Fibroblast of lung (primary cell): ENCODE results near the gene CCDC175. TPM values are rescaled to one million over a fixed set of nuclear protein-coding genes. Genes with fewer than 3 reads are reported as not detected.

ENCODE experiments used
- DNase-seq, 2 donors: peaks; one replicate each; pipeline versions ENCODE4 v3.0.0 to v3.0.0-alpha.2; 2010; ENCODE audit warnings: low read depth in 2 of 2
- H2AFZ ChIP-seq: 2 replicates; pipeline ENCODE4 v1.5.1; 2012; ENCODE audit warnings: low read length, control low read depth, inconsistent platforms
- H3K27ac ChIP-seq: 2 replicates; pipeline ENCODE4 v1.5.1; 2011; ENCODE audit warnings: low read length, control low read depth; ENCODE audit not compliant: insufficient read depth
- H3K27me3 ChIP-seq: 2 replicates; pipeline ENCODE4 v1.5.1; 2011; ENCODE audit warnings: mild to moderate bottlenecking, low read length; ENCODE audit not compliant: control insufficient read depth, insufficient read depth
- H3K36me3 ChIP-seq: 2 replicates; pipeline ENCODE4 v1.5.1; 2011; ENCODE audit warnings: low read length; ENCODE audit not compliant: control insufficient read depth, insufficient read depth
- H3K4me1 ChIP-seq: 2 replicates; pipeline ENCODE4 v1.5.1; 2011; ENCODE audit warnings: low read length; ENCODE audit not compliant: control insufficient read depth, insufficient read depth; ENCODE audit errors: extremely low read depth
- H3K4me2 ChIP-seq: 2 replicates; pipeline ENCODE4 v1.5.1; 2011; ENCODE audit warnings: low read length, control low read depth; ENCODE audit not compliant: insufficient read depth; ENCODE audit errors: extremely low read depth
- H3K4me3 ChIP-seq, 4 experiments: fragments of 200-600 bp in 1 of 4; sonication (generic) in 1 of 4; replicated peaks in 1 of 4; 2 replicates each; pipeline ENCODE4 v1.5.1; 2011 to 2016; ENCODE audit warnings: low read length in 4 of 4, low read depth in 3 of 4, mild to moderate bottlenecking in 3 of 4, control low read depth in 2 of 4, inconsistent platforms in 1 of 4, mixed read lengths in 1 of 4; ENCODE audit not compliant: insufficient read depth in 1 of 4; ENCODE audit errors: control extremely low read depth in 1 of 4
- H3K79me2 ChIP-seq: 2 replicates; pipeline ENCODE4 v1.5.1; 2012; ENCODE audit warnings: mild to moderate bottlenecking, low read length, inconsistent platforms; ENCODE audit not compliant: control insufficient read depth, insufficient read depth
- H3K9ac ChIP-seq: 2 replicates; pipeline ENCODE4 v1.5.1; 2011; ENCODE audit warnings: mild to moderate bottlenecking, low read length, control low read depth; ENCODE audit not compliant: insufficient read depth
- H3K9me3 ChIP-seq: 2 replicates; pipeline ENCODE4 v1.5.1; 2012; ENCODE audit warnings: low read depth, low read length; ENCODE audit not compliant: control insufficient read depth, insufficient read depth
- H4K20me1 ChIP-seq: 2 replicates; pipeline ENCODE4 v1.5.1; 2011; ENCODE audit warnings: low read length; ENCODE audit not compliant: control insufficient read depth, insufficient read depth; ENCODE audit errors: extremely low read depth
- CTCF ChIP-seq, 2 donors: IDR thresholded peaks in 1 of 2; conservative IDR thresholded peaks in 1 of 2; 1 replicate in 1 of 2; 2 replicates in 1 of 2; pipeline ENCODE4 v1.5.1; 2011 to 2012; ENCODE audit warnings: low read length in 2 of 2, control low read depth in 1 of 2, inconsistent platforms in 1 of 2, low read depth in 1 of 2, mild to moderate bottlenecking in 1 of 2
- EZH2 ChIP-seq: IDR thresholded peaks from 2 replicates; pipeline ENCODE4 v1.5.1; 2012; ENCODE audit warnings: low read length, control low read depth, mild to moderate bottlenecking; ENCODE audit errors: missing control alignments
- polyA plus RNA-seq, 2 donors: library from polyadenylated mRNA; depleted of rRNA in 1 of 2; stranded (reverse) in 1 of 2; unstranded in 1 of 2; fragments of >200 nt; gene quantifications; 2 replicates each; pipeline ENCODE4 v1.2.1, GENCODE V29; 2011 to 2012; ENCODE audit warnings: missing spikeins in 1 of 2
- total RNA-seq: library from RNA; depleted of rRNA; stranded (reverse); fragments of >200 nt; gene quantifications from 2 replicates; pipeline ENCODE4 v1.2.1, GENCODE V29; 2014

CCDC175 gene
- total and polyA plus RNA-seq, 2 donors (not counting 1 experiment from before 2014, with no cell fraction given): not detected

- TF ChIP-seq CTCF (conservative IDR thresholded peaks at IDR 0.05 in 1 of 2, IDR thresholded peaks at IDR 0.05 in 1 of 2; ENCODE audit: low read depth in 1 of 2, low read length in 2 of 2): no peak
- no peak for TF ChIP-seq EZH2
- Histone ChIP-seq H3K9ac (no peak overlapping the region), H3K79me2 (no peaks in the 10 kb centered on the region), H2AFZ (no peak overlapping the region), H3K27me3 (no peaks in the 10 kb centered on the region), H3K4me1 (peaks cover 9% of the 10 kb centered on the region), H3K4me3 (no peak overlapping the region), H3K27ac (no peak overlapping the region), H4K20me1 (no peaks in the 10 kb centered on the region), H3K36me3 (peaks cover 4% of the 10 kb centered on the region), H3K4me2 (no peak overlapping the region), H3K9me3 (no peaks in the 10 kb centered on the region)
- no peak for DNase-seq
These were observed 118.1 kb downstream of the CCDC175 start for GRCh38 chr14:59458486-59458885.

- no peaks in the 10 kb centered on the region for H4K20me1 ChIP-seq
- peaks cover 9% of the 10 kb centered on the region for H3K4me1 ChIP-seq
- no peak overlapping the region for H3K9ac ChIP-seq
- peak; percentile 42 to 80 for DNase-seq
- H3K4me2 ChIP-seq: no peak overlapping the region
- no peak overlapping the region for H3K4me3 ChIP-seq
- peak overlapping the region; percentile 77 for H3K27ac ChIP-seq
- TF ChIP-seq CTCF (conservative IDR thresholded peaks at IDR 0.05 in 1 of 2, IDR thresholded peaks at IDR 0.05 in 1 of 2; ENCODE audit: low read depth in 1 of 2, low read length in 2 of 2) (no peak), EZH2 (no peak)
- no peak overlapping the region for H2AFZ ChIP-seq
- peaks cover 3% of the 10 kb centered on the region for H3K36me3 ChIP-seq
- H3K79me2 ChIP-seq: no peaks in the 10 kb centered on the region
- H3K27me3 ChIP-seq: no peaks in the 10 kb centered on the region
- H3K9me3 ChIP-seq: no peaks in the 10 kb centered on the region
These were observed 121.2 kb downstream of the CCDC175 start for GRCh38 chr14:59455411-59455810.

Other genes starting within 250 kb of the CCDC175 start
- gene GPR135, start 111.4 kb downstream of the CCDC175 start, total RNA-seq: 1.8 and 3.0 TPM in 2 replicates
- gene GPR135, start 111.4 kb downstream of the CCDC175 start, polyA plus RNA-seq: 0.78 and 2.1 TPM in 2 replicates
- 39.8 and 50.4 TPM in 2 replicates for gene L3HYPDH, start 92.4 kb downstream of the CCDC175 start, total RNA-seq
- gene L3HYPDH, start 92.4 kb downstream of the CCDC175 start, polyA plus RNA-seq: 28.7 and 31.7 TPM in 2 replicates
- 51.6 and 80.1 TPM in 2 replicates for gene JKAMP, start 92.3 kb downstream of the CCDC175 start, total RNA-seq
- 175 and 207 TPM in 2 replicates for gene JKAMP, start 92.3 kb downstream of the CCDC175 start, polyA plus RNA-seq